Measurements from ENCODE around the gene PRRT2. TPM values are rescaled to one million over a fixed set of nuclear protein-coding genes. Genes with fewer than 3 reads are reported as not detected.

PRRT2 gene
- total RNA-seq, 6 experiments from 2014 or later, result 0.15 to 0.98 (median 0.51) TPM; not detected in 2

GRCh38 chr16:29843931-29844330 is 31.9 kb downstream of the PRRT2 start:
- no peaks in the 10 kb centered on the region for H3K4me1 ChIP-seq
- H3K9me3 ChIP-seq, result no peaks in the 10 kb centered on the region
- intact Hi-C loops (cut with DNase I), result no loop called here
- TF ChIP-seq, protein P1, sequence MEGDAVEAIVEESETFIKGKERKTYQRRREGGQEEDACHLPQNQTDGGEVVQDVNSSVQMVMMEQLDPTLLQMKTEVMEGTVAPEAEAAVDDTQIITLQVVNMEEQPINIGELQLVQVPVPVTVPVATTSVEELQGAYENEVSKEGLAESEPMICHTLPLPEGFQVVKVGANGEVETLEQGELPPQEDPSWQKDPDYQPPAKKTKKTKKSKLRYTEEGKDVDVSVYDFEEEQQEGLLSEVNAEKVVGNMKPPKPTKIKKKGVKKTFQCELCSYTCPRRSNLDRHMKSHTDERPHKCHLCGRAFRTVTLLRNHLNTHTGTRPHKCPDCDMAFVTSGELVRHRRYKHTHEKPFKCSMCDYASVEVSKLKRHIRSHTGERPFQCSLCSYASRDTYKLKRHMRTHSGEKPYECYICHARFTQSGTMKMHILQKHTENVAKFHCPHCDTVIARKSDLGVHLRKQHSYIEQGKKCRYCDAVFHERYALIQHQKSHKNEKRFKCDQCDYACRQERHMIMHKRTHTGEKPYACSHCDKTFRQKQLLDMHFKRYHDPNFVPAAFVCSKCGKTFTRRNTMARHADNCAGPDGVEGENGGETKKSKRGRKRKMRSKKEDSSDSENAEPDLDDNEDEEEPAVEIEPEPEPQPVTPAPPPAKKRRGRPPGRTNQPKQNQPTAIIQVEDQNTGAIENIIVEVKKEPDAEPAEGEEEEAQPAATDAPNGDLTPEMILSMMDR (IDR thresholded peaks at IDR 0.05), result no peak
- no peak for TF ChIP-seq POLR2A (IDR thresholded peaks at IDR 0.05)
- H3K27ac ChIP-seq, result no peak overlapping the region
- DNase-seq, result no peak
- H3K27me3 ChIP-seq, result no peaks in the 10 kb centered on the region
- peaks cover 0 to 50% (median 15%) of the 10 kb centered on the region in 4 donors for H3K36me3 ChIP-seq
- WGBS (ENCODE audit: insufficient coverage, low coverage, low lambda C conversion rate, missing lambda C conversion rate), result 71% methylated on average over 1 of the region's 8 CpGs
- ATAC-seq, result no peak
- H3K4me3 ChIP-seq, result no peak overlapping the region

- H3K4me1 ChIP-seq, result no peaks in the 10 kb centered on the region
- H3K4me3 ChIP-seq, result no peak overlapping the region
- no peaks in the 10 kb centered on the region for H3K9me3 ChIP-seq
- no peak for TF ChIP-seq POLR2A (IDR thresholded peaks at IDR 0.05)
- TF ChIP-seq, protein P1 (IDR thresholded peaks at IDR 0.05), result no peak
- intact Hi-C loops (cut with DNase I), result loop anchor here in 1 of 2 donors (5.0 kb wide), 1 partner anchor 32 kb away; the partner anchor contains the start of gene PRRT2
- DNase-seq (no peak), ATAC-seq (no peak)
- H3K27ac ChIP-seq, result no peak overlapping the region
- 0% methylated on average over 1 of the region's 28 CpGs for WGBS (ENCODE audit: insufficient coverage, low coverage, low lambda C conversion rate, missing lambda C conversion rate)
- H3K27me3 ChIP-seq, result no peaks in the 10 kb centered on the region
- peaks cover 0 to 45% (median 13%) of the 10 kb centered on the region in 4 donors for H3K36me3 ChIP-seq
These were observed 32.8 kb downstream of the PRRT2 start for GRCh38 chr16:29844575-29845331.

GRCh38 chr16:29845656-29846055 is 33.7 kb downstream of the PRRT2 start:
- ATAC-seq (no peak), DNase-seq (no peak)
- no peaks in the 10 kb centered on the region for H3K27me3 ChIP-seq
- no peak overlapping the region for H3K4me3 ChIP-seq
- H3K9me3 ChIP-seq, result no peaks in the 10 kb centered on the region
- 88% methylated on average over 9 of the region's 18 CpGs for WGBS (ENCODE audit: insufficient coverage, low coverage, low lambda C conversion rate, missing lambda C conversion rate)
- TF ChIP-seq, protein P1 (IDR thresholded peaks at IDR 0.05), result no peak
- TF ChIP-seq POLR2A (IDR thresholded peaks at IDR 0.05), result no peak
- no peak overlapping the region for H3K27ac ChIP-seq
- intact Hi-C loops (cut with DNase I), result loop anchor here in 1 of 2 donors (5.0 kb wide), 1 partner anchor 33 kb away; the partner anchor contains the start of gene PRRT2
- no peaks in the 10 kb centered on the region for H3K4me1 ChIP-seq
- H3K36me3 ChIP-seq, result peaks cover 0 to 37% (median 13%) of the 10 kb centered on the region in 4 donors

- no peaks in the 10 kb centered on the region for H3K27me3 ChIP-seq
- ATAC-seq (peak; percentile 84 to 95 (median 89)), DNase-seq (peak; percentile 81 to 84 (median 83))
- H3K27ac ChIP-seq, result no peak overlapping the region
- peaks cover 0 to 22% (median 10%) of the 10 kb centered on the region in 4 donors for H3K36me3 ChIP-seq
- H3K4me1 ChIP-seq, result no peaks in the 10 kb centered on the region
- WGBS (ENCODE audit: insufficient coverage, low coverage, low lambda C conversion rate, missing lambda C conversion rate), result 51% methylated on average over 6 of the region's 15 CpGs
- no peak overlapping the region for H3K4me3 ChIP-seq
- H3K9me3 ChIP-seq, result no peaks in the 10 kb centered on the region
- TF ChIP-seq POLR2A (IDR thresholded peaks at IDR 0.05), result no peak
- TF ChIP-seq, protein P1 (IDR thresholded peaks at IDR 0.05), result peak; percentile 84 to 95 (median 87)
- intact Hi-C loops (cut with DNase I), result loop anchor here in 1 of 2 donors (5.0 kb wide), 1 partner anchor 36 kb away; the partner anchor contains the start of gene PRRT2
These were observed 36.7 kb downstream of the PRRT2 start for GRCh38 chr16:29848420-29849297.

Data from right lobe of liver (tissue), 6 donors.